GM12801 (cell line): ENCODE data around the gene MAP3K15.

Experiments used
- CTCF ChIP-seq: IDR thresholded peaks from one replicate; pipeline ENCODE4 v1.5.1; 2011; ENCODE audit warnings: control low read depth; ENCODE audit not compliant: insufficient read length; ENCODE audit errors: extremely low read depth

MAP3K15 gene

GRCh38 chrX:19358521-19358920 is 156.8 kb downstream of the MAP3K15 start:
- TF ChIP-seq CTCF, result no peak

- no peak for TF ChIP-seq CTCF
Measured at GRCh38 chrX:19354625-19355024, 160.7 kb downstream of the MAP3K15 start.

- no peak for TF ChIP-seq CTCF
Measured at GRCh38 chrX:19350941-19351384, 164.3 kb downstream of the MAP3K15 start.

GRCh38 chrX:19349264-19349663 is 166.0 kb downstream of the MAP3K15 start:
- no peak for TF ChIP-seq CTCF

- TF ChIP-seq CTCF, result no peak
Measured at GRCh38 chrX:19347916-19348315, 167.4 kb downstream of the MAP3K15 start.

- no peak for TF ChIP-seq CTCF
Measured at GRCh38 chrX:19344661-19345060, 170.6 kb downstream of the MAP3K15 start.

- TF ChIP-seq CTCF, result no peak
Measured at GRCh38 chrX:19343535-19344408, 171.5 kb downstream of the MAP3K15 start, which contains the start of gene PDHA1. Gene PDHA1, plus strand, starts transcription at chrX:19343927. Its CDS starts 111 bp downstream, at chrX:19344038.
